ELF-1 (cell line): ENCODE results near the gene C1GALT1C1.

Source experiments
- DNase-seq: peaks from one replicate; pipeline ENCODE4 v3.0.0-alpha.2; 2016; ENCODE audit warnings: low read depth, low spot score

The C1GALT1C1 gene

GRCh38 chrX:120585702-120586101 lies 44.2 kb downstream of the C1GALT1C1 start:
- no peak for DNase-seq
